ENCODE data around the gene HHATL.

DNA sequence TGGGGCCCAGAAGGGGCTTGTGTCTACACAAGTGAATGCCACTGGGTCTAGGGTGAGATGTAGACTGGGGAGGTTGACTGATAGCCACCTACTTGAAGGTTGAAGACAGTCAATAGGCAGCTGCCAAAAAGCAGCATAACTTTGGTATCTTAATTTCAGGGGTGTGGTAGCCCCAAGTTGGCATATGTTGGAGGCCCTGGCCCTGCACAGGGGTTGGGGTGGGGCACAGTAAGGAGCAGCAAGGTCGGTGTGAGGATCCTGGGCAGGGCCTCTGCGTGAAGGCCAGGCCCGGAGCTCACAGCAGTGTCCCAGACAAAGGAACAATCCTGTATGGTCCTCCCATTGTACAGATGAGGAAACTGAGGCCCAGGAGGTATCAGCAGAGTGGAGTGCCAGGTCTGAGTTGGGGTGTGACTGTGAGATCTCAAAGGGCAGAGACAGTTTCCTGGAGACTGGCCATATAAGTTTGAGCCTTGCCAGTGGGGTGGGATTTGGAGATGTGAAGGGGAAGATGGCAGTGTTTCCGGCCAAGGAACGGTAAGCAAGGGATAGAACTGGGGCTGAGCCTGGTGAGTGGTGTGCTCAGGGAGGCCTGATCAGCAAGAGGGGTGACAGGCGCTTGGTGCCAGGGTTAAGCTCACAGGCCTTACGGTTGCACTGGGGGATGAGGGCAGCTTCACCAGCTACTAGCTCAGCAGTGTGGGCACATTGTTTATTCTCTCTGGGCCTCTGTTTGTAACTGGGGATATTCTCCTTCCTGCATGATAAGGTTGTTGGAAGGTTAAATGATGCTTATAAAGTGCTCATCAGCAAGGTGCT, 15.6 kb downstream of the HHATL start:
- TF ChIP-seq, protein P1, sequence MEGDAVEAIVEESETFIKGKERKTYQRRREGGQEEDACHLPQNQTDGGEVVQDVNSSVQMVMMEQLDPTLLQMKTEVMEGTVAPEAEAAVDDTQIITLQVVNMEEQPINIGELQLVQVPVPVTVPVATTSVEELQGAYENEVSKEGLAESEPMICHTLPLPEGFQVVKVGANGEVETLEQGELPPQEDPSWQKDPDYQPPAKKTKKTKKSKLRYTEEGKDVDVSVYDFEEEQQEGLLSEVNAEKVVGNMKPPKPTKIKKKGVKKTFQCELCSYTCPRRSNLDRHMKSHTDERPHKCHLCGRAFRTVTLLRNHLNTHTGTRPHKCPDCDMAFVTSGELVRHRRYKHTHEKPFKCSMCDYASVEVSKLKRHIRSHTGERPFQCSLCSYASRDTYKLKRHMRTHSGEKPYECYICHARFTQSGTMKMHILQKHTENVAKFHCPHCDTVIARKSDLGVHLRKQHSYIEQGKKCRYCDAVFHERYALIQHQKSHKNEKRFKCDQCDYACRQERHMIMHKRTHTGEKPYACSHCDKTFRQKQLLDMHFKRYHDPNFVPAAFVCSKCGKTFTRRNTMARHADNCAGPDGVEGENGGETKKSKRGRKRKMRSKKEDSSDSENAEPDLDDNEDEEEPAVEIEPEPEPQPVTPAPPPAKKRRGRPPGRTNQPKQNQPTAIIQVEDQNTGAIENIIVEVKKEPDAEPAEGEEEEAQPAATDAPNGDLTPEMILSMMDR (conservative IDR thresholded peaks at IDR 0.05 in 1 of 2, IDR thresholded peaks at IDR 0.05 in 1 of 2; ENCODE audit: low read depth in 1 of 2, low read length in 2 of 2) = no peak
- TF ChIP-seq EZH2 (IDR thresholded peaks at IDR 0.05; ENCODE audit: low read length, missing control alignments) = no peak

All from fibroblast of lung (primary cell).